OCI-LY1 (cell line): Measurements from ENCODE around the gene ARHGAP18.

Experiments
- EZH2 ChIP-seq: fragments of 200-600 bp; sonication (generic), shearing (Covaris generic); IDR thresholded peaks from 2 replicates; pipeline ENCODE4 v1.8.0; 2017; ENCODE audit warnings: borderline replicate concordance, mixed run types, mild to moderate bottlenecking, antibody characterized with exemption, low read length, moderate library complexity, mixed read lengths
- TF ChIP-seq, protein P1 (sequence below): fragments of 200-600 bp; sonication (generic), shearing (Covaris generic); IDR thresholded peaks from 2 replicates; pipeline ENCODE4 v1.5.1; 2017; ENCODE audit warnings: mild to moderate bottlenecking, antibody characterized with exemption, low read length, moderate library complexity, mixed read lengths

DNA sequence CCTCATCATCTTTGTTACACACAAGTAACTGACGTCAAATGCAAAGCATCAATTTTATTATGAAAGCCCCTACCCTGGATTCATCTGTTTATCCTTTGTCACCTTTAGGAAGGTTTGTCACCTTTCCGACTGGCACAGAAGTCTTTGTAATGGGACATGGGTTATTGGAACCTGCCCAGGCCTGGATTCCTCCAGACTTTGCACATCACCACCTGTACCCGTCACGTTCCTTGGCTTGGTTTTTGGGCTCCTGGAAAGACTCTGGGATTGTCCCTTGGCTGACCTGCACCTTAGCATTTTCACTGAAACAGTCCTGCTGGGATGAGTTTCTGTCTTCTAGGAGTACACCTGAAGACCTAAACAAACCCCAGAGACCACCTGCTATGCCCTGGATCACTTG, 15.4 kb upstream of the ARHGAP18 start:
- TF ChIP-seq, protein P1, sequence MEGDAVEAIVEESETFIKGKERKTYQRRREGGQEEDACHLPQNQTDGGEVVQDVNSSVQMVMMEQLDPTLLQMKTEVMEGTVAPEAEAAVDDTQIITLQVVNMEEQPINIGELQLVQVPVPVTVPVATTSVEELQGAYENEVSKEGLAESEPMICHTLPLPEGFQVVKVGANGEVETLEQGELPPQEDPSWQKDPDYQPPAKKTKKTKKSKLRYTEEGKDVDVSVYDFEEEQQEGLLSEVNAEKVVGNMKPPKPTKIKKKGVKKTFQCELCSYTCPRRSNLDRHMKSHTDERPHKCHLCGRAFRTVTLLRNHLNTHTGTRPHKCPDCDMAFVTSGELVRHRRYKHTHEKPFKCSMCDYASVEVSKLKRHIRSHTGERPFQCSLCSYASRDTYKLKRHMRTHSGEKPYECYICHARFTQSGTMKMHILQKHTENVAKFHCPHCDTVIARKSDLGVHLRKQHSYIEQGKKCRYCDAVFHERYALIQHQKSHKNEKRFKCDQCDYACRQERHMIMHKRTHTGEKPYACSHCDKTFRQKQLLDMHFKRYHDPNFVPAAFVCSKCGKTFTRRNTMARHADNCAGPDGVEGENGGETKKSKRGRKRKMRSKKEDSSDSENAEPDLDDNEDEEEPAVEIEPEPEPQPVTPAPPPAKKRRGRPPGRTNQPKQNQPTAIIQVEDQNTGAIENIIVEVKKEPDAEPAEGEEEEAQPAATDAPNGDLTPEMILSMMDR: no peak
- no peak for TF ChIP-seq EZH2
